Peyer's patch (tissue), 4 donors: ENCODE measurements around the gene TMEM94. TPM values are rescaled to one million over a fixed set of nuclear protein-coding genes. Genes with fewer than 3 reads are reported as not detected.

Experiments used
- DNase-seq, 3 donors: peaks; one replicate each; pipeline ENCODE4 v3.0.0-alpha.2; 2017 to 2019
- H3K27ac ChIP-seq, 4 donors: fragments of 200-600 bp; sonication (generic); one replicate each; pipeline ENCODE4 v1.5.1; 2016 to 2019
- H3K27me3 ChIP-seq, 2 donors: fragments of 200-600 bp; sonication (generic); one replicate each; pipeline ENCODE4 v1.5.1; 2019
- H3K36me3 ChIP-seq, 3 donors: fragments of 200-600 bp; sonication (generic); one replicate each; pipeline ENCODE4 v1.5.1; 2016 to 2019
- H3K4me1 ChIP-seq, 4 donors: fragments of 200-600 bp; sonication (generic); one replicate each; pipeline ENCODE4 v1.5.1; 2016 to 2019
- H3K4me3 ChIP-seq, 4 donors: fragments of 200-600 bp; sonication (generic); 1 replicate in 3 of 4; 2 replicates in 1 of 4; pipeline ENCODE4 v1.5.1; 2016 to 2019; ENCODE audit warnings: mild to moderate bottlenecking in 1 of 4
- H3K9me3 ChIP-seq, 4 donors: fragments of 200-600 bp; sonication (generic); one replicate each; pipeline ENCODE4 v1.5.1; 2016 to 2019; ENCODE audit warnings: mild to moderate bottlenecking in 1 of 4
- CTCF ChIP-seq, 6 experiments: fragments of 450-650 bp in 4 of 6; fragments of 200-600 bp in 2 of 6; sonication (generic) in 1 of 6; IDR thresholded peaks; one replicate each; pipeline ENCODE4 v1.5.1; 2017 to 2019; ENCODE audit warnings: antibody characterized with exemption in 6 of 6, mild to moderate bottlenecking in 3 of 6, moderate library complexity in 1 of 6
- POLR2A ChIP-seq, 2 donors: fragments of 450-650 bp; IDR thresholded peaks; one replicate each; pipeline ENCODE4 v1.5.1; 2017; ENCODE audit warnings: antibody characterized with exemption in 2 of 2, mild to moderate bottlenecking in 2 of 2, moderate library complexity in 2 of 2
- total RNA-seq, 4 donors: library from RNA; depleted of rRNA; stranded (reverse); fragments of >200 nt; gene quantifications; one replicate each; pipeline ENCODE4 v1.1.0, GENCODE V29; 2016

Gene TMEM94
- total RNA-seq, 4 donors from 2014 or later = 114 to 340 (median 178) TPM

- no peak for TF ChIP-seq CTCF (IDR thresholded peaks at IDR 0.05)
- no peak for TF ChIP-seq POLR2A (IDR thresholded peaks at IDR 0.05)
- Histone ChIP-seq H3K4me3 (no peak overlapping the region), H3K27me3 (no peaks in the 10 kb centered on the region), H3K4me1 (peaks cover 0 to 40% (median 8%) of the 10 kb centered on the region in 4 donors), H3K9me3 (no peaks in the 10 kb centered on the region), H3K36me3 (no peaks in the 10 kb centered on the region), H3K27ac (peak overlapping the region in 2 of 4 donors; percentile 68 to 76)
- DNase-seq = no peak
Measured at GRCh38 chr17:75460295-75460694, 3.9 kb downstream of the TMEM94 start.

GRCh38 chr17:75463603-75464002, 7.2 kb downstream of the TMEM94 start:
- no peaks in the 10 kb centered on the region for H3K9me3 ChIP-seq
- TF ChIP-seq POLR2A (IDR thresholded peaks at IDR 0.05) = no peak
- no peak for TF ChIP-seq CTCF (IDR thresholded peaks at IDR 0.05)
- DNase-seq = no peak

GRCh38 chr17:75465039-75465438, 8.6 kb downstream of the TMEM94 start:
- Histone ChIP-seq H3K4me3 (no peak overlapping the region), H3K27me3 (no peaks in the 10 kb centered on the region), H3K27ac (no peak overlapping the region), H3K9me3 (no peaks in the 10 kb centered on the region), H3K36me3 (no peaks in the 10 kb centered on the region), H3K4me1 (peaks cover 0 to 4% (median 0%) of the 10 kb centered on the region in 4 donors)
- DNase-seq = no peak
- TF ChIP-seq POLR2A (IDR thresholded peaks at IDR 0.05) = no peak
- TF ChIP-seq CTCF (IDR thresholded peaks at IDR 0.05) = no peak

More at GRCh38 chr17:75463603-75464002, 7.2 kb downstream of the TMEM94 start:
- Histone ChIP-seq H3K36me3 (no peaks in the 10 kb centered on the region), H3K27me3 (no peaks in the 10 kb centered on the region), H3K4me3 (no peak overlapping the region), H3K4me1 (peaks cover 0 to 18% (median 4%) of the 10 kb centered on the region in 4 donors), H3K27ac (no peak overlapping the region)

- H3K27me3 ChIP-seq = no peaks in the 10 kb centered on the region
- no peaks in the 10 kb centered on the region for H3K9me3 ChIP-seq
- H3K4me3 ChIP-seq = no peak overlapping the region
- no peaks in the 10 kb centered on the region for H3K4me1 ChIP-seq
- no peak for DNase-seq
- no peak for TF ChIP-seq POLR2A (IDR thresholded peaks at IDR 0.05)
- no peak for TF ChIP-seq CTCF (IDR thresholded peaks at IDR 0.05)
- H3K36me3 ChIP-seq = peaks cover 0 to 13% (median 0%) of the 10 kb centered on the region in 3 donors
- no peak overlapping the region for H3K27ac ChIP-seq
Measured at GRCh38 chr17:75468291-75468754, 11.9 kb downstream of the TMEM94 start.

GRCh38 chr17:75468779-75469373, 12.4 kb downstream of the TMEM94 start:
- TF ChIP-seq CTCF (IDR thresholded peaks at IDR 0.05) (no peak), POLR2A (IDR thresholded peaks at IDR 0.05) (no peak)
- H3K27ac ChIP-seq = no peak overlapping the region
- peaks cover 0 to 16% (median 0%) of the 10 kb centered on the region in 3 donors for H3K36me3 ChIP-seq
- H3K4me1 ChIP-seq = no peaks in the 10 kb centered on the region
- H3K9me3 ChIP-seq = no peaks in the 10 kb centered on the region
- no peak overlapping the region for H3K4me3 ChIP-seq
- H3K27me3 ChIP-seq = no peaks in the 10 kb centered on the region
- no peak for DNase-seq
